ENCODE measurements around the gene DYRK1B.

The DYRK1B gene

GRCh38 chr19:39820696-39821095 lies 13.3 kb downstream of the DYRK1B start:
- Histone ChIP-seq H3K4ac (ENCODE audit: low read depth in 1 of 2, low read length in 2 of 2) (no peak overlapping the region), H3K27me3 (ENCODE audit: control insufficient read depth in 1 of 2, insufficient read depth in 1 of 2, low read length in 2 of 2) (no peaks in the 10 kb centered on the region), H2BK12ac (ENCODE audit: low read length in 2 of 2) (no peak overlapping the region), H3K36me3 (ENCODE audit: control insufficient read depth in 1 of 2, insufficient read depth in 2 of 2, low read depth in 1 of 2, low read length in 2 of 2) (peaks cover 5 to 9% of the 10 kb centered on the region in 2 experiments), H3K4me3 (ENCODE audit: insufficient read depth in 1 of 2, low read depth in 1 of 2, low read length in 2 of 2) (no peak overlapping the region), H3K79me1 (replicated peaks; ENCODE audit: low read length, poor library complexity, severe bottlenecking) (peaks cover 25% of the 10 kb centered on the region), H2AFZ (ENCODE audit: low read depth, low read length) (no peak overlapping the region), H3K14ac (ENCODE audit: low read length in 2 of 2) (no peak overlapping the region), H4K8ac (ENCODE audit: low read length) (no peak overlapping the region), H3K23ac (ENCODE audit: low read length in 2 of 2) (no peak overlapping the region), H4K91ac (ENCODE audit: low read length) (no peak overlapping the region), H3K4me2 (ENCODE audit: low read length, poor library complexity, severe bottlenecking) (no peak overlapping the region), H2BK120ac (ENCODE audit: low read depth, low read length) (no peak overlapping the region), H3K9ac (ENCODE audit: low read length) (no peak overlapping the region), H2BK5ac (ENCODE audit: low read depth, low read length, poor library complexity, severe bottlenecking) (no peak overlapping the region), H2AK5ac (ENCODE audit: low read length, severe bottlenecking) (no peak overlapping the region), H3K27ac (ENCODE audit: low read length, poor library complexity, severe bottlenecking) (no peak overlapping the region), H2BK15ac (ENCODE audit: low read depth, poor library complexity, severe bottlenecking) (no peak overlapping the region), H3K4me1 (ENCODE audit: control insufficient read depth, insufficient read depth, low read depth, low read length) (peaks cover 18% of the 10 kb centered on the region), H3K9me3 (ENCODE audit: control insufficient read depth, low read length) (peaks cover 3% of the 10 kb centered on the region), H3K18ac (ENCODE audit: low read depth in 1 of 2, low read length in 2 of 2) (no peak overlapping the region)
- DNase-seq = no peak
- WGBS = 82% methylated on average over 6 of the region's 6 CpGs

GRCh38 chr19:39819786-39820185 lies 14.2 kb downstream of the DYRK1B start:
- DNase-seq = no peak
- Histone ChIP-seq H4K91ac (ENCODE audit: low read length) (no peak overlapping the region), H3K18ac (ENCODE audit: low read depth in 1 of 2, low read length in 2 of 2) (no peak overlapping the region), H2BK12ac (ENCODE audit: low read length in 2 of 2) (no peak overlapping the region), H4K8ac (ENCODE audit: low read length) (no peak overlapping the region), H2BK15ac (ENCODE audit: low read depth, poor library complexity, severe bottlenecking) (no peak overlapping the region), H2AFZ (ENCODE audit: low read depth, low read length) (no peak overlapping the region), H3K4me1 (ENCODE audit: control insufficient read depth, insufficient read depth, low read depth, low read length) (peaks cover 12% of the 10 kb centered on the region), H2AK5ac (ENCODE audit: low read length, severe bottlenecking) (no peak overlapping the region), H3K27ac (ENCODE audit: low read length, poor library complexity, severe bottlenecking) (no peak overlapping the region), H3K23ac (ENCODE audit: low read length in 2 of 2) (no peak overlapping the region), H3K4me3 (ENCODE audit: insufficient read depth in 1 of 2, low read depth in 1 of 2, low read length in 2 of 2) (no peak overlapping the region), H3K36me3 (ENCODE audit: control insufficient read depth in 1 of 2, insufficient read depth in 2 of 2, low read depth in 1 of 2, low read length in 2 of 2) (peaks cover under 1 to 5% of the 10 kb centered on the region in 2 experiments), H2BK120ac (ENCODE audit: low read depth, low read length) (no peak overlapping the region), H3K27me3 (ENCODE audit: control insufficient read depth in 1 of 2, insufficient read depth in 1 of 2, low read length in 2 of 2) (no peaks in the 10 kb centered on the region), H3K9me3 (ENCODE audit: control insufficient read depth, low read length) (peaks cover 3% of the 10 kb centered on the region), H3K14ac (ENCODE audit: low read length in 2 of 2) (no peak overlapping the region), H3K4me2 (ENCODE audit: low read length, poor library complexity, severe bottlenecking) (no peak overlapping the region), H3K4ac (ENCODE audit: low read depth in 1 of 2, low read length in 2 of 2) (no peak overlapping the region), H2BK5ac (ENCODE audit: low read depth, low read length, poor library complexity, severe bottlenecking) (no peak overlapping the region), H3K79me1 (replicated peaks; ENCODE audit: low read length, poor library complexity, severe bottlenecking) (peaks cover 25% of the 10 kb centered on the region), H3K9ac (ENCODE audit: low read length) (no peak overlapping the region)
- 65% methylated on average over 2 of the region's 3 CpGs for WGBS

GRCh38 chr19:39818626-39819097 lies 15.3 kb downstream of the DYRK1B start:
- WGBS = 87% methylated on average over 4 of the region's 4 CpGs
- no peaks in the 10 kb centered on the region for H3K27me3 ChIP-seq (ENCODE audit: control insufficient read depth in 1 of 2, insufficient read depth in 1 of 2, low read length in 2 of 2)
- no peak overlapping the region for H2AFZ ChIP-seq (ENCODE audit: low read depth, low read length)
- peaks cover 3% of the 10 kb centered on the region for H3K9me3 ChIP-seq (ENCODE audit: control insufficient read depth, low read length)
- H3K14ac ChIP-seq (ENCODE audit: low read length in 2 of 2) = no peak overlapping the region
- no peak overlapping the region for H3K27ac ChIP-seq (ENCODE audit: low read length, poor library complexity, severe bottlenecking)
- peaks cover 8% of the 10 kb centered on the region for H3K4me1 ChIP-seq (ENCODE audit: control insufficient read depth, insufficient read depth, low read depth, low read length)
- no peak overlapping the region for H3K4me3 ChIP-seq (ENCODE audit: insufficient read depth in 1 of 2, low read depth in 1 of 2, low read length in 2 of 2)
- no peak overlapping the region for H4K91ac ChIP-seq (ENCODE audit: low read length)
- H3K18ac ChIP-seq (ENCODE audit: low read depth in 1 of 2, low read length in 2 of 2) = no peak overlapping the region
- H3K9ac ChIP-seq (ENCODE audit: low read length) = no peak overlapping the region
- H3K23ac ChIP-seq (ENCODE audit: low read length in 2 of 2) = no peak overlapping the region
- peaks cover 0 to 5% of the 10 kb centered on the region in 2 experiments for H3K36me3 ChIP-seq (ENCODE audit: control insufficient read depth in 1 of 2, insufficient read depth in 2 of 2, low read depth in 1 of 2, low read length in 2 of 2)
- peaks cover 19% of the 10 kb centered on the region for H3K79me1 ChIP-seq (replicated peaks; ENCODE audit: low read length, poor library complexity, severe bottlenecking)
- no peak overlapping the region for H3K4me2 ChIP-seq (ENCODE audit: low read length, poor library complexity, severe bottlenecking)
- no peak overlapping the region for H2BK5ac ChIP-seq (ENCODE audit: low read depth, low read length, poor library complexity, severe bottlenecking)
- no peak overlapping the region for H4K8ac ChIP-seq (ENCODE audit: low read length)
- no peak overlapping the region for H3K4ac ChIP-seq (ENCODE audit: low read depth in 1 of 2, low read length in 2 of 2)
- H2AK5ac ChIP-seq (ENCODE audit: low read length, severe bottlenecking) = no peak overlapping the region
- no peak overlapping the region for H2BK120ac ChIP-seq (ENCODE audit: low read depth, low read length)
- H2BK12ac ChIP-seq (ENCODE audit: low read length in 2 of 2) = no peak overlapping the region
- no peak overlapping the region for H2BK15ac ChIP-seq (ENCODE audit: low read depth, poor library complexity, severe bottlenecking)
- DNase-seq = no peak

GRCh38 chr19:39817888-39818561 lies 15.9 kb downstream of the DYRK1B start:
- no peak overlapping the region for H3K23ac ChIP-seq (ENCODE audit: low read length in 2 of 2)
- WGBS = 91% methylated on average over 12 of the region's 12 CpGs
- DNase-seq = no peak
- H4K91ac ChIP-seq (ENCODE audit: low read length) = no peak overlapping the region
- no peak overlapping the region for H3K4ac ChIP-seq (ENCODE audit: low read depth in 1 of 2, low read length in 2 of 2)
- no peak overlapping the region for H3K27ac ChIP-seq (ENCODE audit: low read length, poor library complexity, severe bottlenecking)
- H3K27me3 ChIP-seq (ENCODE audit: control insufficient read depth in 1 of 2, insufficient read depth in 1 of 2, low read length in 2 of 2) = no peaks in the 10 kb centered on the region
- H3K9ac ChIP-seq (ENCODE audit: low read length) = no peak overlapping the region
- no peak overlapping the region for H2BK5ac ChIP-seq (ENCODE audit: low read depth, low read length, poor library complexity, severe bottlenecking)
- no peak overlapping the region for H3K14ac ChIP-seq (ENCODE audit: low read length in 2 of 2)
- H4K8ac ChIP-seq (ENCODE audit: low read length) = no peak overlapping the region
- H3K4me1 ChIP-seq (ENCODE audit: control insufficient read depth, insufficient read depth, low read depth, low read length) = peaks cover 5% of the 10 kb centered on the region
- no peak overlapping the region for H3K18ac ChIP-seq (ENCODE audit: low read depth in 1 of 2, low read length in 2 of 2)
- H2AFZ ChIP-seq (ENCODE audit: low read depth, low read length) = no peak overlapping the region
- H2BK15ac ChIP-seq (ENCODE audit: low read depth, poor library complexity, severe bottlenecking) = no peak overlapping the region
- peaks cover 18% of the 10 kb centered on the region for H3K79me1 ChIP-seq (replicated peaks; ENCODE audit: low read length, poor library complexity, severe bottlenecking)
- H2BK12ac ChIP-seq (ENCODE audit: low read length in 2 of 2) = no peak overlapping the region
- H2BK120ac ChIP-seq (ENCODE audit: low read depth, low read length) = no peak overlapping the region
- peaks cover 0 to 5% of the 10 kb centered on the region in 2 experiments for H3K36me3 ChIP-seq (ENCODE audit: control insufficient read depth in 1 of 2, insufficient read depth in 2 of 2, low read depth in 1 of 2, low read length in 2 of 2)
- H2AK5ac ChIP-seq (ENCODE audit: low read length, severe bottlenecking) = no peak overlapping the region
- H3K4me2 ChIP-seq (ENCODE audit: low read length, poor library complexity, severe bottlenecking) = no peak overlapping the region
- H3K9me3 ChIP-seq (ENCODE audit: control insufficient read depth, low read length) = peaks cover 3% of the 10 kb centered on the region
- no peak overlapping the region for H3K4me3 ChIP-seq (ENCODE audit: insufficient read depth in 1 of 2, low read depth in 1 of 2, low read length in 2 of 2)
